OCI-LY3 (cell line): ENCODE results near the gene KIF5B.

ENCODE experiments used
- EZH2phosphoT487 ChIP-seq: fragments of 200-600 bp; shearing (Covaris generic); IDR thresholded peaks from 2 replicates; pipeline ENCODE4 v1.6.1; 2018; ENCODE audit warnings: antibody characterized with exemption, mixed run types, low read depth
- TF ChIP-seq, protein P1 (sequence below): fragments of 200-600, 300-600 bp; sonication (generic); IDR thresholded peaks from 2 replicates; pipeline ENCODE4 v1.5.1; 2014; ENCODE audit warnings: antibody characterized with exemption, low read length, low read depth

DNA sequence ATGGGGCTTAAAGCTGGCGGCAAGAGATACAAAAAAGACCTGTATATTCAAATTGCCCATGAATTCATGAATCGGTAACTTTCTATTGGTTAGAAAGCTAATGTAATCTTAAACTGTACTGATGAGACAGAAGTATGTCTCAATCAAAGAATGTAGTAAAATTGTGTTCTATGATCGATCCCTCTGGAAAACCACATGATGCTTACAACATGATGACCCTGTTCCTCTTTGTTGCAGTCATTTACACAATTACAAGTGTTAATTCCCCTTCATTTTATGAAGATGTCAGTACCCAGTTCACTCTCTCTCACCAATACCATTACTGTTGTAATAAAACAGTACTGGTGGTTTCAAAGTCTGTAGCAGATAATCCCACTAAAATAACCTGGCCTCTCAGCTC, 10.1 kb downstream of the KIF5B start:
- TF ChIP-seq, protein P1, sequence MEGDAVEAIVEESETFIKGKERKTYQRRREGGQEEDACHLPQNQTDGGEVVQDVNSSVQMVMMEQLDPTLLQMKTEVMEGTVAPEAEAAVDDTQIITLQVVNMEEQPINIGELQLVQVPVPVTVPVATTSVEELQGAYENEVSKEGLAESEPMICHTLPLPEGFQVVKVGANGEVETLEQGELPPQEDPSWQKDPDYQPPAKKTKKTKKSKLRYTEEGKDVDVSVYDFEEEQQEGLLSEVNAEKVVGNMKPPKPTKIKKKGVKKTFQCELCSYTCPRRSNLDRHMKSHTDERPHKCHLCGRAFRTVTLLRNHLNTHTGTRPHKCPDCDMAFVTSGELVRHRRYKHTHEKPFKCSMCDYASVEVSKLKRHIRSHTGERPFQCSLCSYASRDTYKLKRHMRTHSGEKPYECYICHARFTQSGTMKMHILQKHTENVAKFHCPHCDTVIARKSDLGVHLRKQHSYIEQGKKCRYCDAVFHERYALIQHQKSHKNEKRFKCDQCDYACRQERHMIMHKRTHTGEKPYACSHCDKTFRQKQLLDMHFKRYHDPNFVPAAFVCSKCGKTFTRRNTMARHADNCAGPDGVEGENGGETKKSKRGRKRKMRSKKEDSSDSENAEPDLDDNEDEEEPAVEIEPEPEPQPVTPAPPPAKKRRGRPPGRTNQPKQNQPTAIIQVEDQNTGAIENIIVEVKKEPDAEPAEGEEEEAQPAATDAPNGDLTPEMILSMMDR = no peak
- TF ChIP-seq EZH2phosphoT487 = no peak
